ENCODE measurements around the gene DOCK11. TPM values are rescaled to one million over a fixed set of nuclear protein-coding genes. Genes with fewer than 3 reads are reported as not detected.

The DOCK11 gene
- polyA plus RNA-seq, 3 donors = 20.8 to 39.7 (median 34.8) TPM

DNA sequence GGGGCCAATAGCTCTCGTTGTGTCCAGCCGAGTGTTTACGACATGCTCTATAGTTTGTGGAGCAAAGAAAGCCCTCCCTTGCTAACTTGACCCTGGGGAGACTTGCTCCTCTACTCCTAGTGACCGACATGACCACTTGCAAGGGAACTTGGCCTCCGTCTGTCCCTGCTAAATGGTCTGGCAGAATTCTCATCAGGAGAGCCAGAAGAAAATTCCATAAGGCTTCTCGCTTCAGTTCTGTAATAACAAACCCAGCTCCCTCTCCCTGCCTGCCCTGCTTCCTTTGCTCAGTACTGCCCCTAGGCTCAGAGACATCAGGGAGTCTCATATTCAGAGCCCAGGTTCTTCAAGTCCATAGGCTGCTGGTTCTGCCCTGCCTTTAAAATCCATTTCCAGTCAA is 13.0 kb downstream of the DOCK11 start:
- Histone ChIP-seq H3K4me2 (replicated peaks; ENCODE audit: extremely low read depth, low read length, poor library complexity, severe bottlenecking) (no peak overlapping the region), H3K27ac (ENCODE audit: low read depth in 1 of 2, low read length in 2 of 2) (no peak overlapping the region), H3K36me3 (replicated peaks in 1 of 2; ENCODE audit: control insufficient read depth in 1 of 2, insufficient read depth in 2 of 2, low read length in 2 of 2) (no peaks in the 10 kb centered on the region), H3K4me3 (replicated peaks in 1 of 3; ENCODE audit: low read depth in 2 of 3, low read length in 3 of 3) (no peak overlapping the region), H3K79me2 (ENCODE audit: insufficient read depth, low read length) (peaks cover 100% of the 10 kb centered on the region), H3K27me3 (ENCODE audit: control insufficient read depth in 2 of 2, insufficient read depth in 2 of 2, low read length in 2 of 2) (no peaks in the 10 kb centered on the region), H2AFZ (ENCODE audit: insufficient read depth, low read depth, low read length, poor library complexity, severe bottlenecking) (no peak overlapping the region), H3K9ac (ENCODE audit: insufficient read depth, low read length, poor library complexity, severe bottlenecking) (no peak overlapping the region), H4K20me1 (ENCODE audit: insufficient read depth, low read length) (peaks cover 97% of the 10 kb centered on the region), H3K9me3 (replicated peaks in 1 of 2; ENCODE audit: control insufficient read depth in 1 of 2, insufficient read depth in 1 of 2, low read length in 2 of 2) (no peaks in the 10 kb centered on the region), H3K4me1 (ENCODE audit: control insufficient read depth in 1 of 2, insufficient read depth in 2 of 2, low read length in 2 of 2) (peaks cover 40 to 63% of the 10 kb centered on the region in 2 donors)
- H3K4me3 Mint-ChIP-seq = no peak overlapping the region
- peaks cover 0 to 3% (median 2%) of the 10 kb centered on the region in 7 donors for H3K9me3 Mint-ChIP-seq
- intact Hi-C loops (cut with micrococcal nuclease) = no loop called here
- peaks cover 64% of the 10 kb centered on the region for H3K4me1 Mint-ChIP-seq
- TF ChIP-seq CTCF (IDR thresholded peaks at IDR 0.05) = no peak
- WGBS (ENCODE audit: insufficient coverage) = 95% methylated on average over 4 of the region's 6 CpGs
- H3K27ac Mint-ChIP-seq = peak overlapping the region in 3 of 7 donors; percentile 20 to 82 (median 43)
- H3K36me3 Mint-ChIP-seq = peaks cover 7 to 10% of the 10 kb centered on the region in 2 donors
- H3K27me3 Mint-ChIP-seq (ENCODE audit: low read depth in 3 of 3) = peaks cover 0 to 2% (median 0%) of the 10 kb centered on the region in 3 donors
- no peak for DNase-seq

GRCh38 chrX:118510111-118510510 is 14.5 kb downstream of the DOCK11 start:
- Mint-ChIP-seq H3K36me3 (peaks cover 20 to 22% of the 10 kb centered on the region in 2 donors), H3K27ac (peak overlapping the region in 6 of 7 donors; percentile 4 to 88 (median 71)), H3K4me3 (no peak overlapping the region), H3K9me3 (peaks cover 0 to 7% (median 3%) of the 10 kb centered on the region in 7 donors), H3K27me3 (ENCODE audit: low read depth in 3 of 3) (peaks cover 0 to 2% (median 0%) of the 10 kb centered on the region in 3 donors), H3K4me1 (peaks cover 57% of the 10 kb centered on the region)
- H3K27ac ChIP-seq (ENCODE audit: low read depth in 1 of 2, low read length in 2 of 2) = peak overlapping the region in 1 of 2 donors; percentile 43
- no peak overlapping the region for H3K4me3 ChIP-seq (replicated peaks in 1 of 3; ENCODE audit: low read depth in 2 of 3, low read length in 3 of 3)
- H4K20me1 ChIP-seq (ENCODE audit: insufficient read depth, low read length) = peaks cover 97% of the 10 kb centered on the region
- intact Hi-C loops (cut with micrococcal nuclease) = no loop called here
- peaks cover 0 to 5% of the 10 kb centered on the region in 2 donors for H3K9me3 ChIP-seq (replicated peaks in 1 of 2; ENCODE audit: control insufficient read depth in 1 of 2, insufficient read depth in 1 of 2, low read length in 2 of 2)
- H3K4me1 ChIP-seq (ENCODE audit: control insufficient read depth in 1 of 2, insufficient read depth in 2 of 2, low read length in 2 of 2) = peaks cover 29 to 50% of the 10 kb centered on the region in 2 donors
- peaks cover 8 to 10% of the 10 kb centered on the region in 2 donors for H3K36me3 ChIP-seq (replicated peaks in 1 of 2; ENCODE audit: control insufficient read depth in 1 of 2, insufficient read depth in 2 of 2, low read length in 2 of 2)
- no peak for TF ChIP-seq CTCF (IDR thresholded peaks at IDR 0.05)
- no peak overlapping the region for H3K9ac ChIP-seq (ENCODE audit: insufficient read depth, low read length, poor library complexity, severe bottlenecking)
- peaks cover 100% of the 10 kb centered on the region for H3K79me2 ChIP-seq (ENCODE audit: insufficient read depth, low read length)
- peak; percentile 35 to 63 (median 49) for DNase-seq
- H3K27me3 ChIP-seq (ENCODE audit: control insufficient read depth in 2 of 2, insufficient read depth in 2 of 2, low read length in 2 of 2) = no peaks in the 10 kb centered on the region
- WGBS (ENCODE audit: insufficient coverage) = 50% methylated on average over 1 of the region's 5 CpGs
- H2AFZ ChIP-seq (ENCODE audit: insufficient read depth, low read depth, low read length, poor library complexity, severe bottlenecking) = no peak overlapping the region
- H3K4me2 ChIP-seq (replicated peaks; ENCODE audit: extremely low read depth, low read length, poor library complexity, severe bottlenecking) = no peak overlapping the region

All from CD14-positive monocyte (primary cell).